ENCODE results near the gene TGFBR1.

Gene TGFBR1

DNA sequence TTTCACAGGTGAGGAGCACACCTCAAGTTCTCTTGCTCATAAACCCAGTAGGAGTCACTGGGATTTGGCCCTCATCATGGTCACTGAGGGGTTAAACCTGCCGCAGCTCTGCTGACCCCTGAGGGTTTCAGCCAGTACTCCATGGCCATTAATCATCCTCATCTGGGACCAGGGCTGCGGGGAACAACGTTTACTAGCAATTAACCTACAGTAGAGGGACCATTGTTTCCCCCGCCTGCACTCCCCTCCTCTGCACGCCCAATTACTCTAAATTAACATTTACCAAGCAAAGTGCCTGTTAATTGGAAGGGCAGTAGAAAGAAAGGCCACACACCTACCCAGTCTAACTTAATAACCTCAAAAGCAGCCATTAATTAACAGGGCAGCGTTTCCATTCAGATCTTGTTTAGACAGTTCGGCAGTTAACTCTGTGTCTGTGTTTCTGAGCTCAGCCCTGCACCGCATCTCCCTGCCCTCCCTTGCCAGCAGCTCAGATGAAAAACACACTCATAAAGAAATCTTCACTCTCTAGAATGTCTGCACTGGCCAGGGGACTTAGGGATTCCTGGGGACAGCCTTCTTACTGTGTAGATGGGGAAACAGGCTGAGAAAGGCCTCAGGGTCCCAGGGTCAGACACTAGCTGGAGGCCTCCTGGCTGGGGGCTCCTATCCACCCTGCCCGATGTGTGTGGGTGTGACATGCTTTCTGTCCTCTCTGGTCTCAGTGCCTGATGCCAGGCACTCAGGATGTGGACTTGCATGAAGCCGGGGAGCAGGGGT, 65.3 kb downstream of the TGFBR1 start:
- H3K4me3 ChIP-seq (replicated peaks; ENCODE audit: low read depth, low read length), result no peak overlapping the region
- TF ChIP-seq, protein P1, sequence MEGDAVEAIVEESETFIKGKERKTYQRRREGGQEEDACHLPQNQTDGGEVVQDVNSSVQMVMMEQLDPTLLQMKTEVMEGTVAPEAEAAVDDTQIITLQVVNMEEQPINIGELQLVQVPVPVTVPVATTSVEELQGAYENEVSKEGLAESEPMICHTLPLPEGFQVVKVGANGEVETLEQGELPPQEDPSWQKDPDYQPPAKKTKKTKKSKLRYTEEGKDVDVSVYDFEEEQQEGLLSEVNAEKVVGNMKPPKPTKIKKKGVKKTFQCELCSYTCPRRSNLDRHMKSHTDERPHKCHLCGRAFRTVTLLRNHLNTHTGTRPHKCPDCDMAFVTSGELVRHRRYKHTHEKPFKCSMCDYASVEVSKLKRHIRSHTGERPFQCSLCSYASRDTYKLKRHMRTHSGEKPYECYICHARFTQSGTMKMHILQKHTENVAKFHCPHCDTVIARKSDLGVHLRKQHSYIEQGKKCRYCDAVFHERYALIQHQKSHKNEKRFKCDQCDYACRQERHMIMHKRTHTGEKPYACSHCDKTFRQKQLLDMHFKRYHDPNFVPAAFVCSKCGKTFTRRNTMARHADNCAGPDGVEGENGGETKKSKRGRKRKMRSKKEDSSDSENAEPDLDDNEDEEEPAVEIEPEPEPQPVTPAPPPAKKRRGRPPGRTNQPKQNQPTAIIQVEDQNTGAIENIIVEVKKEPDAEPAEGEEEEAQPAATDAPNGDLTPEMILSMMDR (IDR thresholded peaks at IDR 0.05; ENCODE audit: low read depth, low read length, missing control alignments), result no peak
- no peak for DNase-seq (ENCODE audit: extremely low read depth, low read depth)

DNA sequence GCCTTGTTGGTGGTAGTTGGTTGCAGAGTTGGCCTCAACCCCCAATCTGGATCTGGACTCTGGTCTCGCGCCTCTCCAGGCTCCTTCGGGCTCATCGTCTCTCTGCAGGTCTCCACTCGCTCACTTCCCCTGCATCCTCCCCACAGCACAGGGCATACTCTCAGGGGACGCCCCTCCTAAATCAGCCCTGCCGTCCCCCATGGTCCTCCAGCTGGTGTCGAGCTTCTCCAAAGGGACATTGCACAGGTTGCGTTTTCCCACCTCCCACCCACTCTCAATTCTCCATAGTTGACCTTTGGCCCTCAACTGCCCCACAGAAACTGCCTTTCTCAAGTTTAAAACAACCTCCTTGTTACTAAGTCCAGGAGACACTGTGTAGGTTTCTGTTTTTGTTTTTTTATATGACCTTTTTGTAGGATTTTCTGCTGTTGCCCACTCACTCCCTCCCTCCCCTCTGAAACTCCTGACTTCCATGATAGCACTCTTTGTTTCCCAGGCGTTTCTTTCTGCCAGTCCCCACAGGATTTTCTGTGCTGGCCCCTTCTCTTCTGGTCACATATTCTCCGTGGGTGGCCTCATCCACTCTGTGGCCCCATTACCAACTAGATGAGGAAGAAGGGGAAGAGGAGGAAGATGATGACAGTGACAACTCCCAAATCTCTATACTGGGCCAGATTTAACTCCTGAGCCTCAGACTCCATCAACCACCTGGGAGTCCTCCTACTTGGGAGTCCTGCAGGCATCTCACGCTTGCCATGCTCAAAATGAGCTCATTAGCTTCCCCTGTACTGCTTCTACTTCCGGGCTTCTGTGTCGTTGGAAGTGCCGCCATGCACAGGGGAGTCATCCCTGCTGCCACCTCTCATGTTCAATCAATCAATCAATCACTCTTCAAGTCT, 66.6 kb downstream of the TGFBR1 start:
- no peak for DNase-seq (ENCODE audit: extremely low read depth, low read depth)
- TF ChIP-seq, protein P1 (IDR thresholded peaks at IDR 0.05; ENCODE audit: low read depth, low read length, missing control alignments), result no peak
- H3K4me3 ChIP-seq (replicated peaks; ENCODE audit: low read depth, low read length), result no peak overlapping the region

DNA sequence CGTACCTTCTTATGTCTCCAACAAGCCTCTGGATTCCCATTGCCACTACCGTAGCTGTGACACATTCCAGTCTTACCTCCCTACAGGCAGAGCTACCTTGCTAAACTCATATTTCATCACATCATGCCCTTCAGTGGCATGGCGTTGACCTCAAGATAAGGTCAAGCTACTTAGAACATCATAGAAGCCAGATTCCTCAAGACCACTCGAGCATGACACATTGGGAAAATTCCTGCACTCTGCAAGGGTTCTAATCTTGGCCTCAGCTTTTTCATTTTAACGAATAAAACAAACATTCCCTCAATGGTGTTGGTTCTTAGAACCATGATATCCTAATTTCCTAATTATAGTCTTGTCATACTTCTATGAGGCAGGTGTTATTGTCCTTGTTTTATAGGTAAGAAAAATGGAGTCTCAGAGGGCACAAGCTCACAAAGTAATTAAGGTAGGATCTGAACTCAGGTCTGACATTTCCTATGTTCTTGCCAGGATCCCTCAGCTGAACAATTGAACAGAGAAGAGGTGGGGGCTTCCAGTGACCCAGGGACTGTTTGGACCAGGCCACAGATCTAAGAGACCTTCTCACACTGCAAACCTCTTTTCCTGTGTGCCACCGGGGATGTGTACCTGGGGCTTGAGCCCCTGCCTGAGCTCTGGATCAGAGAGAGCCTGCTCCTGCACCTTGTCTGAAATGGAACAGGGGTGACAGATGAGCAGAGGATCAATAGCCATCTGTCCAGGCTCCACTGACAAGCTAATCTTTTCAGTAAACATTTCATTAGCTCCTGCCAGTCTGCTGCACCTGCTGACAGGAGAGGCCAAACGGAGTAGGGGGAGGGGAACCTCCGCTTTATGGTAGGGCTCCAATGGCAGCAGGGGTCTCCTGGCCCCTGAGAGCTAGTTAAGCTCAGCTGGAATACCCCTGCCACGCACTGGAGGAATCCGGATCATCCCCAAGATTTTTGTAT, 67.5 kb downstream of the TGFBR1 start:
- no peak overlapping the region for H3K4me3 ChIP-seq (replicated peaks; ENCODE audit: low read depth, low read length)
- TF ChIP-seq, protein P1 (IDR thresholded peaks at IDR 0.05; ENCODE audit: low read depth, low read length, missing control alignments), result no peak
- DNase-seq (ENCODE audit: extremely low read depth, low read depth), result no peak

DNA sequence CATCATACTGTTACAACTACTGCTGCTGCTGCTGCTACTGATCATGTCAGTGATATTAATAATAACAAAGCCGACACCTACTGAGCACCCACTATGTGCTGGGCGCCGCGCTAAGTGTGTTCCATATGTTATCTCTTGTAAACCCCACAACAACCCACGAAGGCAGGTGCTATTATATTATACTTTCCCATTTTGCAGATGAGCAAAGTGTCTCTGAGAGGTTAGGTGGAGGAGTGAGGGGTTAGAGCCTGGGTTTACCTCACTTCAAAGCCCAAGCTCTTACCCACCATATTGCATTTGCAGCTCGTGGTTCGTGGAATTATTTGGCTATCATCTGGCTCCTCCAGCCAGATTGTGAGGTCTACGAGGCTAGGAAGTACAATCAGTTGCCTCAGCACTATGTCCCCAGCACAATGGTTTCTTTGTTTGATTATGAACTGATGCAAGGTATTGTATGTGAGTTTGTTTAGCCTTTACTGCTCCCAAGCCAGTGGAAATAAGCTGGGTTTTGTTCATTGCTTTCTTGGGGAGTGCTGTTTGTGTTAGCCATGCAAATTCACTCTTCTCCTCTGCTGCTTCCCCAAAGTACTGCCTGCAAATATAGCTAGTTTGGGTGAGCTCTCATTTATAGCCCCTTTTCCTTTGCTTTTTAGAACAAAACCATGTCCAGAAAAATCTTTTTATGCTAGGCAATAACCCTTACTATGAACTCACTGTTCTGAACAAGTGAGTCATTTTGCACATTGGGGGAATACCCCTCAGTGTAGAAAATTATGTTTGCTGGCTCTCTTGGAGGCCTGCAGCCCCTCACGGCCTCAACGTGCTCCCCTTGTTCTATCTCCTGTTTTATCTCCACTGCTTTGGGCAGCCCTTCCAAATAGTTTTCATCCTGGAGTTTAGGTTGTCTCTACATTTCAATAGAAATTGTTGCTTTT, 68.9 kb downstream of the TGFBR1 start:
- DNase-seq (ENCODE audit: extremely low read depth, low read depth), result no peak
- TF ChIP-seq, protein P1 (IDR thresholded peaks at IDR 0.05; ENCODE audit: low read depth, low read length, missing control alignments), result no peak
- H3K4me3 ChIP-seq (replicated peaks; ENCODE audit: low read depth, low read length), result no peak overlapping the region

DNA sequence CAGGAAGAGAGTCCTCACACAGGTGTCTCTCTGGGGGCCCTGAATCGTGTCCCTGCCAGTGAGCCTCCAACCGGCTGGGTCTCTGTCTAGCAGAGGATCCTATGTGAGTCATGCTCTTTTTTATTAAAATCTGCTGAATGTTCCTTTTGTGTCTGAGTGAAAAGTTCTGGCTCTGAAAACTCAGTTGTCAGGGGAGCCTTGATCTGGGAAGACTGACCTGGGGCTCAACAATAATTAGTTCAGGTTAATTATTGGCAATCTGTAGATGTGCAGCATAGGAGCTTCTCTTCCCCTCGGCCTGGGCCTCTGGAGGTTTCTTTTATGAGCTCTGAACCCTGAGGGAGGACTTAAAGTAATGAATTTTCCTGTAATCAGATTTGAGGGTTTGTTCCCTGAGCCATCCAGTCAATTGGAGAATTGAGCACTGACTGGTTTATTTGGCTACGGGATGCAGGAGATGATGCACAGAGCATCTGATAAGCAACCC, 71.7 kb downstream of the TGFBR1 start:
- H3K4me3 ChIP-seq (replicated peaks; ENCODE audit: low read depth, low read length), result no peak overlapping the region
- TF ChIP-seq, protein P1 (IDR thresholded peaks at IDR 0.05; ENCODE audit: low read depth, low read length, missing control alignments), result no peak
- no peak for DNase-seq (ENCODE audit: extremely low read depth, low read depth)

Measured in HFF-Myc (cell line).